HG03045 (cell line): ENCODE measurements around the gene SNX32.

ENCODE experiments used
- ATAC-seq: cut with Tn5 transposase; IDR thresholded peaks from one replicate; pipeline ENCODE4 v1.9.1; 2021; ENCODE audit warnings: mild to moderate bottlenecking, moderate library complexity; ENCODE audit not compliant: unreplicated experiment

Gene SNX32

GRCh38 chr11:65854852-65855837 lies 21.4 kb downstream of the SNX32 start:
- no peak for ATAC-seq

- ATAC-seq: no peak
These were observed 22.2 kb downstream of the SNX32 start for GRCh38 chr11:65855927-65856363.

GRCh38 chr11:65856689-65857499 lies 23.1 kb downstream of the SNX32 start:
- peak; percentile 25 for ATAC-seq

- peak; percentile 11 for ATAC-seq
These were observed 23.7 kb downstream of the SNX32 start for GRCh38 chr11:65857500-65857852.

- ATAC-seq: peak; percentile 44
These were observed 24.3 kb downstream of the SNX32 start, which contains the start of gene CFL1 for GRCh38 chr11:65857853-65858680. TSS of gene CFL1 (minus strand) at chr11:65858180. CDS start at chr11:65858099, 81 bp downstream.

- no peak for ATAC-seq
These were observed 24.9 kb downstream of the SNX32 start for GRCh38 chr11:65858681-65859087.

GRCh38 chr11:65859095-65859811 lies 25.5 kb downstream of the SNX32 start:
- peak; percentile 48 for ATAC-seq

- ATAC-seq: no peak
These were observed 26.1 kb downstream of the SNX32 start for GRCh38 chr11:65859812-65860277.

- ATAC-seq: no peak
These were observed 26.8 kb downstream of the SNX32 start, which contains the start of gene MUS81 for GRCh38 chr11:65860278-65861164. TSS of gene MUS81 (plus strand) at chr11:65860433. CDS start at chr11:65860754, 321 bp downstream.

- ATAC-seq: no peak
These were observed 27.4 kb downstream of the SNX32 start for GRCh38 chr11:65861165-65861505.

GRCh38 chr11:65861533-65862183 lies 27.9 kb downstream of the SNX32 start:
- ATAC-seq: no peak

- no peak for ATAC-seq
These were observed 28.5 kb downstream of the SNX32 start for GRCh38 chr11:65862191-65862735.

GRCh38 chr11:65862941-65863888 lies 29.5 kb downstream of the SNX32 start:
- no peak for ATAC-seq

GRCh38 chr11:65863889-65864705 lies 30.3 kb downstream of the SNX32 start:
- no peak for ATAC-seq

GRCh38 chr11:65864706-65865471 lies 31.1 kb downstream of the SNX32 start:
- ATAC-seq: no peak
